GM10266 (cell line): Measurements from ENCODE around the gene G6PC3.

Experiments
- DNase-seq: peaks from one replicate; pipeline ENCODE4 v3.0.0; 2012; ENCODE audit errors: extremely low spot score
- TF ChIP-seq, protein P1 (sequence below): IDR thresholded peaks from 2 replicates; pipeline ENCODE4 v1.5.1; 2012; ENCODE audit warnings: mild to moderate bottlenecking, low read depth; ENCODE audit not compliant: control insufficient read depth, insufficient read depth; ENCODE audit errors: missing control alignments

The G6PC3 gene

DNA sequence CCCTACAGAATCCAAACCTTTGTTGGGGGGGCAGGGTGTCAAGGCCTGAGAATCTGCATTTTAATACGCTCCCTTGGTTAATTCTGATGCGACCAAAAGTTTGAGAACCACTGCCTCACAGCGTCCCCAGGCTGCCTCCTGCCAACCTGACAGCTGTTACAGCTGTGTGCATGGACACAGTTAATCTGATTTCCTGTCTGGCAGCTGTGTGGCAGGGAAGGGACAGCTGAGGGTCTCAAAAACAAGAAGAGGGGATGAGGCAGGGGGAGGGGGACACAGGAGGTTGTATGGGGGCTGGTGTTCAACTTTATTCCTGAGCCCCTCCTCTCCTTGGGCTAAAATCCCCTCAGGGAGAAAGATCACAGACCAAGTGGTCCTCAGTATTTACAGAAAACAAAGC, 35.4 kb downstream of the G6PC3 start:
- TF ChIP-seq, protein P1, sequence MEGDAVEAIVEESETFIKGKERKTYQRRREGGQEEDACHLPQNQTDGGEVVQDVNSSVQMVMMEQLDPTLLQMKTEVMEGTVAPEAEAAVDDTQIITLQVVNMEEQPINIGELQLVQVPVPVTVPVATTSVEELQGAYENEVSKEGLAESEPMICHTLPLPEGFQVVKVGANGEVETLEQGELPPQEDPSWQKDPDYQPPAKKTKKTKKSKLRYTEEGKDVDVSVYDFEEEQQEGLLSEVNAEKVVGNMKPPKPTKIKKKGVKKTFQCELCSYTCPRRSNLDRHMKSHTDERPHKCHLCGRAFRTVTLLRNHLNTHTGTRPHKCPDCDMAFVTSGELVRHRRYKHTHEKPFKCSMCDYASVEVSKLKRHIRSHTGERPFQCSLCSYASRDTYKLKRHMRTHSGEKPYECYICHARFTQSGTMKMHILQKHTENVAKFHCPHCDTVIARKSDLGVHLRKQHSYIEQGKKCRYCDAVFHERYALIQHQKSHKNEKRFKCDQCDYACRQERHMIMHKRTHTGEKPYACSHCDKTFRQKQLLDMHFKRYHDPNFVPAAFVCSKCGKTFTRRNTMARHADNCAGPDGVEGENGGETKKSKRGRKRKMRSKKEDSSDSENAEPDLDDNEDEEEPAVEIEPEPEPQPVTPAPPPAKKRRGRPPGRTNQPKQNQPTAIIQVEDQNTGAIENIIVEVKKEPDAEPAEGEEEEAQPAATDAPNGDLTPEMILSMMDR, result no peak
- DNase-seq, result no peak

DNA sequence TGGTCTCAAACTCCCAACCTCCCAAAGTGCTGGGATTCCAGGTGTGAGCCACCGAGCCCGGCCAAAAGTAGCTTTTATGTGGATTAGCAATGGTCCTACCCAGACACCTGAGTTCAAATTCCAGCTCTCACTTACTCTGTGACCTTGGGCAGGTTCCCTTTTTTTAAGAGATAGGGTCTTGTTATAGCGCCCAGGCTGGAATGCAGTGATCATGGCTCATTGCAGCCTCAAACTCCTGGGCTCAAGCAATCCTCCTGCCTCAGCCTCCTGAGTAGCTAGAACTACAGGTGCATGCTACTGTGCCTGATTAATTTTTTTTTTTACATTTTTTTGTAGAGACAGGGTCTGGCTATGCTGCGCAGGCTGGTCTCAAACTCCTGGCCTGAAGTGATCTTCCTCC, 36.3 kb downstream of the G6PC3 start:
- no peak for DNase-seq

DNA sequence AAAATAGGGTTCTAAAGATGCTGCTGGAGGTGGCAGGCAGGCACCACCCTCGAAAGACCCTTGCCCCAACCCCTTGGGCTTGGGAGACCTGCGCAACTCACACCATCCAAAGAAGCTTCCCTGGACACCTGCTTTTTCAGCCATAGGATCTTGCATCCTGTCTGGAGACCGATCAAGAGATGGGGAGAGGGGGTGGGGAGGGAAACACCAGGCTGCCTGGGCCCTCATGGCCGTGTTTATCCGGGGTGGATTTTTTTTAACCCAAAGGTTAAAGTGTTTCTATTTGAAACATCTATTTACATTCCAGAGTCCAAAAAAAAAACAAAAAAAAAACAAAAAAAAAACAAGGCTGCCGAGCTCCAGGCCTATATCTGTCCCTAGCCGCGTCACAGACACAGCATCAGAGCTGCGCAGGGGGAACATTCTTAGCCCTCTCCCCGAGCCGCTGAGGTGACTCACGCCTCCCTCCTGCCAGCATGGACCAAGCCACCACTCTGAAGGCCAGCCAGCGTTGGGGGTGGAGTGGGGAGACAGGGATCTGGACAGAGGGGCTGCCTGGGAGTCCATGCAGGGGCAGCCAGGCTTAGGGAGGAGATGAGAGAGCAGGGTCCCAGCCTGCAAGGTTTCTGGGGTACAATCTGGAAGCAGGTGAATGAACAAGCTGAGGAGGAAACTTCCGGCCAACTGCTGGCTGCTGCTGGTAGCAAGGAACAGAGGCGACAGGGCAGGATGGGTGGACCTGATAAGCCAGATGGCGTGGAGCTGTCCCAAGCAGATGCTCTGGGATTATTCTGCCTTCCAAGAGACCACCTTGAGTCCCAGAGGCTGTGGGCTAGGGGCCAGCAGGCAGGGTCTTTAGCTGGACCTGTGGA, 38.1 kb downstream of the G6PC3 start:
- DNase-seq, result no peak
- TF ChIP-seq, protein P1, result no peak

More for the DNA sequence above, 36.3 kb downstream of the G6PC3 start:
- TF ChIP-seq, protein P1, result no peak

DNA sequence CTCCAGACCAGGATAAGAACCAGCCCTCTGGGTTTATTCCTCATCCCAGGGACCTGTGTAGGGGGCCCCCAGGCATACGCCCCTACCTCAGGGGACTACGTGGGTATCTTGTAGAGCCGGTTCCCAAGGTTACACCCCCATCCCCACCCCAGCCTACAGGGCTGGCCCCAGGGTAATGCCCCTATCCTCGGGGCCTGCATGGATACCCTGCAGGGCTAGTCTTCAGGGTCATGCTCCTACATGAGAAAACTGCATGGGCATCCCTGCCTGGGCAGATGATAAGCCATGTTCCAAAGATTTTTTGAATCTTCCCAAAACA, 38.7 kb downstream of the G6PC3 start:
- TF ChIP-seq, protein P1, result no peak
- DNase-seq, result no peak

DNA sequence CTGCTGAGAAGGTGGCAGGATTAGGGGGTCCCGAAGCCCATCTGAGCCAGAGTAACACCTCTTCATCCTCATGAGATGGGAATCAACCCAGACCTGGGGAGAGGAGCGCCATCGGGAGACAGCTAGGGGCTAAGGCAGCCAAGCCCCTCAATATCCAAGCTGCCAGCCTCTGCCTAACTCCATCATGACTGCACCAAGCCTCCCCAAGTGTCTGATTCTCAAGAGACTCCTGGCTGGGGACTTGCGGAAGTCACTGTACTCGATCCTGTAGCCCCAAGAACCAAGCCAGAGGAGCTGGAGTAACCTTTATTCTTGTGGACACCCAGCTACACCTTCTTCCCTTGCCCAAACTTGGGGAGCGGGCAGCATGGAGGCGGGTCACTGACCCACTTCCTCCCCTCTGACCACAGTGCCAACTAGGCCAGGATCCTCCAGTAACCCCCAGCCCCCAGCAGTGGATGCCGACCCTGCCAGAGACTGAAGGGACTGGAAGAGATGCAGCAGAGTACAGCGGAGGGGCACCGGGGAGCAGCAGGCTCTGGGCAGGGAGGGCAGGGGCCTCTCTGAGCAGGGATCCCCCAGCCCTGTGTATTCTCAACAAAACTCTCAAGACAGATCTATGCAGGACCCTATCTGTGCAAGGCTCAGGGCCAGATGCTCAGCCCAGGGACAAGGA, 39.6 kb downstream of the G6PC3 start:
- no peak for DNase-seq
- TF ChIP-seq, protein P1, result no peak

DNA sequence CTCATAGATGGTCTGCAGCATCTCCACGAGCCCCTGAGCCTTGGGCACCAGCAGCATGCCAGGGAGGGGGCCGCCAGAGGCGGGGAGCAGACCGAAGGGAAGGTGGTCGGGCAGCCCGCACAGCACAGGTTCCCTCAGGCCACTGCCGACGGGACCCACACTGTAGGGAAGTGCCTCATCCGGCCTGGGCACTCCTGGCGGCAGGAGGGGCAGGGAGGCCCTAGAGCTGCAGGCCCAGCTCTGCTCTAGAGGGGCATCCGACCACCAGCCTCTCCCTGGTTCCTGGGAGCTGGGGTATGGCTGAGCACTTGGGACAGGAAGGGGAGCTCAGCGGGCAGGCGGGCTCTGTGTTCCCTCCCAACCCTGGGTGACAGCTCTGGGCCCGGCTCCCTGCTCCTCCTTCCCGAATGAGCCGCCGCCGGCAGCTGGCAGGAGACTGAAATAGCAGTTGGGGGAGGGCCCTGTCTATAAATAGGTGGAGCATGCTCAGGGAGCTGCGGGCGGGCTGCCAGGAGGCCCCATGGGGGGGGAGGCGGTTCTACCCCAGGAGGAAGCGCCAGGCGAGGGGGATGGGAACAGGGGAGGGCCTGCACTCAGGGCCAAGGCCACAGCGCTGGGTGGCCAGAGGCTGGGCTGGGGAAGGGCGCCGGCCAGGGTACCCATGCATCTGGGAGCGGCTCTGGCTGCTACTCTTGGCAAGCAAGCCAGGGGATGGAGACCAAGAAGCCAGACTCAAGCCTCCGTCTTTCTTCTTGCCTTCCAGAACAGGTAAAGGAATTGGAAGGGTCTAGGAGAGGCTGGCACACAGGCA, 40.5 kb downstream of the G6PC3 start:
- DNase-seq, result peak; percentile 81
- TF ChIP-seq, protein P1, result no peak
